ENCODE measurements around the gene GFPT1. TPM values are rescaled to one million over a fixed set of nuclear protein-coding genes. Genes with fewer than 3 reads are reported as not detected.

Gene GFPT1
- total and polyA plus RNA-seq, 9 of the 15 experiments (the other 6 are each of a cell fraction or from before 2014, with no cell fraction given), result 6.6 to 38.3 (median 15.9) TPM

DNA sequence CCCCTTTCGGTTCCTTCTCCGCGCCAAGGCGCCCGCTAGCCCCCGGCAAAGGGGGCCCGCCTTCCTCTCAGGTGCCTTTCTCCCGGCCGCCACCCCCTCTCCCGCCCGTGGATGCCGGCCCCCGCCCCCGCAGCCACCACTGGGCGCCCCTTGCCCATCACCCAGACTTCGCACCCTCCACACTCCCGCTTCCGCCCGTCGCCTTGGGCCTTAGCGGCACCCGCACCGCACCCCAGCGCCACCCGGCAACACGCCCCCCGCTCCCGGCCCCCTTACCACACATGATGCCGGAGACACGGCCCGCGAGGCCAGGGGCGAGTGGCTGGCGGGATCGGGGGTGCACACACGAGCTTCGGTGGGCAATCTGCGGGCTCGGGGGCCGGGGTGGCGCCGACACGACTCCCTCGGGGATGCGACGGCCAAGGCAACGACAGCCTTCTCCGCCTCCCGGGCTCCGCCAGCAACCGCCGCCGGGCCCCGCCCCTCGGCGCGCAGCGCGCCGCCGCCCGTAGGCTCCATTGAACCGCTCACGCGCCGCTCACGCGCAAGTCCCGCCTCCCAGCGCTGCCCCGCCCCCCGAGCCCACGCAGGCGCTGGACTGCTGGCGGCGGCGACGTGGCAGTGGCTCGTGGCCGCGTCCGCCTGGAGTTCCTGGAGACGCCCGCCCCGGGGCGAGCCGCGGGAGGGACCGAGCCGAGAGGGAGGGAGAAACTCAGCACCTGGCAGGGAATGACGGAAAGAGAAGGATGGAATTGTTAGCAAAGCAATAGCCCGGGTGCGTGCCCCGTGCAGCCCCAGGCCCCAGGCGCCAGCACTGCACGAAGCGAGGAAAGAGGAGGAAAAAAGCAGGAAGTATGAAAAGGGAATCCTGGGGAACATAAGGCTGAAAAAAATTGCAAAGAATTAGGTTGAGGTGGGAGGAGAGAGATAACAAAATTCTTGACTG is at the start of gene GFPT1 (continued):
- TF ChIP-seq, protein P1, sequence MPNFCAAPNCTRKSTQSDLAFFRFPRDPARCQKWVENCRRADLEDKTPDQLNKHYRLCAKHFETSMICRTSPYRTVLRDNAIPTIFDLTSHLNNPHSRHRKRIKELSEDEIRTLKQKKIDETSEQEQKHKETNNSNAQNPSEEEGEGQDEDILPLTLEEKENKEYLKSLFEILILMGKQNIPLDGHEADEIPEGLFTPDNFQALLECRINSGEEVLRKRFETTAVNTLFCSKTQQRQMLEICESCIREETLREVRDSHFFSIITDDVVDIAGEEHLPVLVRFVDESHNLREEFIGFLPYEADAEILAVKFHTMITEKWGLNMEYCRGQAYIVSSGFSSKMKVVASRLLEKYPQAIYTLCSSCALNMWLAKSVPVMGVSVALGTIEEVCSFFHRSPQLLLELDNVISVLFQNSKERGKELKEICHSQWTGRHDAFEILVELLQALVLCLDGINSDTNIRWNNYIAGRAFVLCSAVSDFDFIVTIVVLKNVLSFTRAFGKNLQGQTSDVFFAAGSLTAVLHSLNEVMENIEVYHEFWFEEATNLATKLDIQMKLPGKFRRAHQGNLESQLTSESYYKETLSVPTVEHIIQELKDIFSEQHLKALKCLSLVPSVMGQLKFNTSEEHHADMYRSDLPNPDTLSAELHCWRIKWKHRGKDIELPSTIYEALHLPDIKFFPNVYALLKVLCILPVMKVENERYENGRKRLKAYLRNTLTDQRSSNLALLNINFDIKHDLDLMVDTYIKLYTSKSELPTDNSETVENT (CRISPR knock-in tag; IDR thresholded peaks at IDR 0.05), result peak; percentile 72; the same call in 1 of the 2 replicates
- TF ChIP-seq HMG20B (CRISPR knock-in tag; IDR thresholded peaks at IDR 0.05) (no peak), HIVEP1 (CRISPR knock-in tag; IDR thresholded peaks at IDR 0.05) (no peak), POLR2G (IDR thresholded peaks at IDR 0.05; ENCODE audit: low read depth, low read length) (peak; percentile 99), SRSF9 (IDR thresholded peaks at IDR 0.05; ENCODE audit: borderline replicate concordance, low read depth, low read length) (no peak), EP400 (IDR thresholded peaks at IDR 0.05) (peak; percentile 97), MTA2 (IDR thresholded peaks at IDR 0.05; ENCODE audit: low read depth) (no peak), FIP1L1 (IDR thresholded peaks at IDR 0.05; ENCODE audit: low read depth, low read length, poor library complexity, severe bottlenecking) (peak; percentile 42), PHF20 (IDR thresholded peaks at IDR 0.05; ENCODE audit: partially characterized antibody) (peak; percentile 33), ATF7 (IDR thresholded peaks at IDR 0.05) (peak; percentile 80), HDAC3 (IDR thresholded peaks at IDR 0.05; ENCODE audit: borderline replicate concordance, partially characterized antibody) (no peak), RBM14 (IDR thresholded peaks at IDR 0.05; ENCODE audit: borderline replicate concordance, insufficient read depth, low read depth, low read length) (no peak)
- TF ChIP-seq, protein P2, sequence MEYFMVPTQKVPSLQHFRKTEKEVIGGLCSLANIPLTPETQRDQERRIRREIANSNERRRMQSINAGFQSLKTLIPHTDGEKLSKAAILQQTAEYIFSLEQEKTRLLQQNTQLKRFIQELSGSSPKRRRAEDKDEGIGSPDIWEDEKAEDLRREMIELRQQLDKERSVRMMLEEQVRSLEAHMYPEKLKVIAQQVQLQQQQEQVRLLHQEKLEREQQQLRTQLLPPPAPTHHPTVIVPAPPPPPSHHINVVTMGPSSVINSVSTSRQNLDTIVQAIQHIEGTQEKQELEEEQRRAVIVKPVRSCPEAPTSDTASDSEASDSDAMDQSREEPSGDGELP (CRISPR knock-in tag; IDR thresholded peaks at IDR 0.05; ENCODE audit: borderline replicate concordance), result peak; percentile 51
- TF ChIP-seq, protein P3, sequence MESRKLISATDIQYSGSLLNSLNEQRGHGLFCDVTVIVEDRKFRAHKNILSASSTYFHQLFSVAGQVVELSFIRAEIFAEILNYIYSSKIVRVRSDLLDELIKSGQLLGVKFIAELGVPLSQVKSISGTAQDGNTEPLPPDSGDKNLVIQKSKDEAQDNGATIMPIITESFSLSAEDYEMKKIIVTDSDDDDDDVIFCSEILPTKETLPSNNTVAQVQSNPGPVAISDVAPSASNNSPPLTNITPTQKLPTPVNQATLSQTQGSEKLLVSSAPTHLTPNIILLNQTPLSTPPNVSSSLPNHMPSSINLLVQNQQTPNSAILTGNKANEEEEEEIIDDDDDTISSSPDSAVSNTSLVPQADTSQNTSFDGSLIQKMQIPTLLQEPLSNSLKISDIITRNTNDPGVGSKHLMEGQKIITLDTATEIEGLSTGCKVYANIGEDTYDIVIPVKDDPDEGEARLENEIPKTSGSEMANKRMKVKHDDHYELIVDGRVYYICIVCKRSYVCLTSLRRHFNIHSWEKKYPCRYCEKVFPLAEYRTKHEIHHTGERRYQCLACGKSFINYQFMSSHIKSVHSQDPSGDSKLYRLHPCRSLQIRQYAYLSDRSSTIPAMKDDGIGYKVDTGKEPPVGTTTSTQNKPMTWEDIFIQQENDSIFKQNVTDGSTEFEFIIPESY (CRISPR knock-in tag; IDR thresholded peaks at IDR 0.05), result no peak
- TF ChIP-seq, protein P4, sequence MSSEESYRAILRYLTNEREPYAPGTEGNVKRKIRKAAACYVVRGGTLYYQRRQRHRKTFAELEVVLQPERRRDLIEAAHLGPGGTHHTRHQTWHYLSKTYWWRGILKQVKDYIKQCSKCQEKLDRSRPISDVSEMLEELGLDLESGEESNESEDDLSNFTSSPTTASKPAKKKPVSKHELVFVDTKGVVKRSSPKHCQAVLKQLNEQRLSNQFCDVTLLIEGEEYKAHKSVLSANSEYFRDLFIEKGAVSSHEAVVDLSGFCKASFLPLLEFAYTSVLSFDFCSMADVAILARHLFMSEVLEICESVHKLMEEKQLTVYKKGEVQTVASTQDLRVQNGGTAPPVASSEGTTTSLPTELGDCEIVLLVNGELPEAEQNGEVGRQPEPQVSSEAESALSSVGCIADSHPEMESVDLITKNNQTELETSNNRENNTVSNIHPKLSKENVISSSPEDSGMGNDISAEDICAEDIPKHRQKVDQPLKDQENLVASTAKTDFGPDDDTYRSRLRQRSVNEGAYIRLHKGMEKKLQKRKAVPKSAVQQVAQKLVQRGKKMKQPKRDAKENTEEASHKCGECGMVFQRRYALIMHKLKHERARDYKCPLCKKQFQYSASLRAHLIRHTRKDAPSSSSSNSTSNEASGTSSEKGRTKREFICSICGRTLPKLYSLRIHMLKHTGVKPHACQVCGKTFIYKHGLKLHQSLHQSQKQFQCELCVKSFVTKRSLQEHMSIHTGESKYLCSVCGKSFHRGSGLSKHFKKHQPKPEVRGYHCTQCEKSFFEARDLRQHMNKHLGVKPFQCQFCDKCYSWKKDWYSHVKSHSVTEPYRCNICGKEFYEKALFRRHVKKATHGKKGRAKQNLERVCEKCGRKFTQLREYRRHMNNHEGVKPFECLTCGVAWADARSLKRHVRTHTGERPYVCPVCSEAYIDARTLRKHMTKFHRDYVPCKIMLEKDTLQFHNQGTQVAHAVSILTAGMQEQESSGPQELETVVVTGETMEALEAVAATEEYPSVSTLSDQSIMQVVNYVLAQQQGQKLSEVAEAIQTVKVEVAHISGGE (CRISPR knock-in tag; IDR thresholded peaks at IDR 0.05), result 0 out of 6 replicates have a peak, but pooled peaks of 1 of the 3 experiments have one; percentile 16
